ENCODE measurements around the gene LINGO3. TPM values are rescaled to one million over a fixed set of nuclear protein-coding genes. Genes with fewer than 3 reads are reported as not detected.

The LINGO3 gene
- polyA plus RNA-seq, 3 donors: 0.08 to 2.8 (median 2.2) TPM

- WGBS (ENCODE audit: insufficient coverage): 96% methylated on average over 18 of the region's 21 CpGs
- Histone ChIP-seq H3K9ac (ENCODE audit: insufficient read depth, low read length, poor library complexity, severe bottlenecking) (no peak overlapping the region), H3K79me2 (ENCODE audit: insufficient read depth, low read length) (peaks cover 20% of the 10 kb centered on the region), H3K27ac (ENCODE audit: low read depth in 1 of 2, low read length in 2 of 2) (no peak overlapping the region), H3K4me2 (replicated peaks; ENCODE audit: extremely low read depth, low read length, poor library complexity, severe bottlenecking) (no peak overlapping the region), H2AFZ (ENCODE audit: insufficient read depth, low read depth, low read length, poor library complexity, severe bottlenecking) (no peak overlapping the region), H4K20me1 (ENCODE audit: insufficient read depth, low read length) (peaks cover 36% of the 10 kb centered on the region), H3K36me3 (replicated peaks in 1 of 2; ENCODE audit: control insufficient read depth in 1 of 2, insufficient read depth in 2 of 2, low read length in 2 of 2) (peaks cover 10 to 14% of the 10 kb centered on the region in 2 donors), H3K9me3 (replicated peaks in 1 of 2; ENCODE audit: control insufficient read depth in 1 of 2, insufficient read depth in 1 of 2, low read length in 2 of 2) (peaks cover 0 to 7% of the 10 kb centered on the region in 2 donors), H3K27me3 (ENCODE audit: control insufficient read depth in 2 of 2, insufficient read depth in 2 of 2, low read length in 2 of 2) (no peaks in the 10 kb centered on the region), H3K4me3 (replicated peaks in 1 of 3; ENCODE audit: low read depth in 2 of 3, low read length in 3 of 3) (no peak overlapping the region), H3K4me1 (ENCODE audit: control insufficient read depth in 1 of 2, insufficient read depth in 2 of 2, low read length in 2 of 2) (peaks cover 5 to 9% of the 10 kb centered on the region in 2 donors)
- TF ChIP-seq CTCF (IDR thresholded peaks at IDR 0.05): no peak
- no peak overlapping the region for H3K4me3 Mint-ChIP-seq
- peaks cover 14 to 46% of the 10 kb centered on the region in 2 donors for H3K36me3 Mint-ChIP-seq
- H3K27me3 Mint-ChIP-seq (ENCODE audit: low read depth in 3 of 3): no peaks in the 10 kb centered on the region
- no peak overlapping the region for H3K27ac Mint-ChIP-seq
- peaks cover 8% of the 10 kb centered on the region for H3K4me1 Mint-ChIP-seq
- DNase-seq: no peak
- intact Hi-C loops (cut with micrococcal nuclease): no loop called here
- H3K9me3 Mint-ChIP-seq: peaks cover 0 to 6% (median 3%) of the 10 kb centered on the region in 7 donors
Measured at GRCh38 chr19:2338055-2338615, 30.2 kb upstream of the LINGO3 start.

GRCh38 chr19:2337329-2337707 is 29.4 kb upstream of the LINGO3 start:
- Mint-ChIP-seq H3K4me3 (no peak overlapping the region), H3K36me3 (peaks cover 14 to 46% of the 10 kb centered on the region in 2 donors), H3K9me3 (peaks cover 0 to 6% (median 3%) of the 10 kb centered on the region in 7 donors), H3K27me3 (ENCODE audit: low read depth in 3 of 3) (peaks cover 0 to 3% (median 0%) of the 10 kb centered on the region in 3 donors), H3K4me1 (peaks cover 13% of the 10 kb centered on the region), H3K27ac (no peak overlapping the region)
- Histone ChIP-seq H3K4me1 (ENCODE audit: control insufficient read depth in 1 of 2, insufficient read depth in 2 of 2, low read length in 2 of 2) (peaks cover 9 to 17% of the 10 kb centered on the region in 2 donors), H3K27ac (ENCODE audit: low read depth in 1 of 2, low read length in 2 of 2) (no peak overlapping the region), H2AFZ (ENCODE audit: insufficient read depth, low read depth, low read length, poor library complexity, severe bottlenecking) (no peak overlapping the region), H3K9me3 (replicated peaks in 1 of 2; ENCODE audit: control insufficient read depth in 1 of 2, insufficient read depth in 1 of 2, low read length in 2 of 2) (peaks cover 0 to 7% of the 10 kb centered on the region in 2 donors), H3K4me3 (replicated peaks in 1 of 3; ENCODE audit: low read depth in 2 of 3, low read length in 3 of 3) (no peak overlapping the region), H3K27me3 (ENCODE audit: control insufficient read depth in 2 of 2, insufficient read depth in 2 of 2, low read length in 2 of 2) (no peaks in the 10 kb centered on the region), H3K9ac (ENCODE audit: insufficient read depth, low read length, poor library complexity, severe bottlenecking) (no peak overlapping the region), H3K36me3 (replicated peaks in 1 of 2; ENCODE audit: control insufficient read depth in 1 of 2, insufficient read depth in 2 of 2, low read length in 2 of 2) (peaks cover 10 to 14% of the 10 kb centered on the region in 2 donors), H3K4me2 (replicated peaks; ENCODE audit: extremely low read depth, low read length, poor library complexity, severe bottlenecking) (no peak overlapping the region), H4K20me1 (ENCODE audit: insufficient read depth, low read length) (peaks cover 38% of the 10 kb centered on the region), H3K79me2 (ENCODE audit: insufficient read depth, low read length) (peaks cover 25% of the 10 kb centered on the region)
- 85% methylated on average over 19 of the region's 19 CpGs for WGBS (ENCODE audit: insufficient coverage)
- intact Hi-C loops (cut with micrococcal nuclease): no loop called here
- TF ChIP-seq CTCF (IDR thresholded peaks at IDR 0.05): no peak
- DNase-seq: no peak

Measured in CD14-positive monocyte (primary cell).